Measurements from ENCODE around the gene KLK1. TPM values are rescaled to one million over a fixed set of nuclear protein-coding genes. Genes with fewer than 3 reads are reported as not detected.

The KLK1 gene
- total RNA-seq, 1 experiment from 2014 or later: not detected

GRCh38 chr19:50836543-50837195 lies 13.1 kb upstream of the KLK1 start:
- no peak for DNase-seq (ENCODE audit: low read depth)

GRCh38 chr19:50835785-50836542 lies 12.4 kb upstream of the KLK1 start:
- DNase-seq (ENCODE audit: low read depth): peak; percentile 28

DNA sequence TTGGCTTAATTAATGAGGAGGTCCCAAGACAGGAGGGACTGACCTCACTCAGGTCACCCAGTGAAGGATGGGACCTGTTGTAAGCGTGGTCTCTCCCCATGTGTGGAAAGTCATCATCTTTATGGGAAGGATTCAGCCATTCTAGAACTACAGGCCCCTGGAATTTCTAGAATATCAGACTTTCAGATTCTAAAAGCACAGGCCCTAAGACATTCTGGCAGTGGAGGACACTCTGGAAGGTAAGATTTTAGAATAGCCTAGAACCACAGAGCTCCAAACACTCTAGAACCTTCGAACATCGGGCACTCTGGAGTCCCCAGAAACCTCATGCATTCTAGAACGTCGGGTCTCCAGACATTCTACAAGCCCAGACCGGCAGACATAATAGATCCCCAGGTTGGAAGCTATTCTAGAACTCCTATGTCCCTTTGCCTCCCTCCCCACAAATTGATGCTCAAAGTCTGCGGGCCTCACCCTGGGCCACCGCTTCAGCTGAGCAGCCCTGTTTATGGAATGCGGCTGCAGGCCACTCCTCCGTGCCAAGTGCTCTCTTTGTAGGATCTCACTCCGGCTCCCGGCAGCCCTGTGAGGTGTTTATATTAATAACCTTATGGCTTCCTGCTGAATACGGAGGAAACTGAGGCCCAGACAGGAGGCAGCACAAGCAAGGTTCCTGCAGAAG lies 11.7 kb upstream of the KLK1 start:
- no peak for DNase-seq (ENCODE audit: low read depth)

GRCh38 chr19:50833802-50834167 lies 10.2 kb upstream of the KLK1 start:
- no peak for DNase-seq (ENCODE audit: low read depth)

DNA sequence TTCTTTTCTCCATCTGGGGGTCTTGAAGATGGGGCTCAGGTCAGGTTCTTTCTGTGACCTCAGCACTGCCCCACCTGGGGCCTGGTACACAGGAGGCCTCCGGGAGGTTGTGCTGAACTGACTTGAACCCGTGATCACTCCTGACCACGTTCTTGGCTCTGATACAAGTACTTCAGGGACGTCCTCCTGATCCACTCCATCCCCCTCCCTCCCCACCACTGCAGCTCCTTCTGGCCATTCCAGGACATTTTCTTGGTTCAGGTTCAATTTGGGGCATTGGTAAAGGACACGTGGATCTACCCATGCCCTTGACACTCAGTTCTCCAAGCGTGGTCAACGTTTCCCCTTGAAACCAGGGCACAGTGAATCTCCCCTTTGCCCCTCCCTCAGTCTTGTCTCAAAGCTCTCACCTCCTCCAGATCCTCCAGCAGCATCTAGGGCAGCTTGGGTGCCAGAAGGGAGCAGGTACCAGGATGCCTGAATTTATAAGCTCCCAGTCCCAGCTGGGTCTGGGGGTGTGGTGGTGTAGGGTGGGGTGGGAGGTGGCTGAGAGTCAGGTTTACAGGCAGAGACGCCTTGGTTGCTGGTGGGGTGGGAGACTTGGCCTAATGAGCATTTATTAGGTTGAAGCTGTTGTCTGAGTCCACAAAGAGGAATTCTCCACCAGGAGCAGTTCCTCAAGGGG lies 9.7 kb upstream of the KLK1 start, which contains the start of gene KLK15:
Gene KLK15, minus strand, starts transcription at position 458 of the 685 bp plus-strand sequence. CDS start 2,082 bp downstream, outside the sequence.
- DNase-seq (ENCODE audit: low read depth): no peak

DNA sequence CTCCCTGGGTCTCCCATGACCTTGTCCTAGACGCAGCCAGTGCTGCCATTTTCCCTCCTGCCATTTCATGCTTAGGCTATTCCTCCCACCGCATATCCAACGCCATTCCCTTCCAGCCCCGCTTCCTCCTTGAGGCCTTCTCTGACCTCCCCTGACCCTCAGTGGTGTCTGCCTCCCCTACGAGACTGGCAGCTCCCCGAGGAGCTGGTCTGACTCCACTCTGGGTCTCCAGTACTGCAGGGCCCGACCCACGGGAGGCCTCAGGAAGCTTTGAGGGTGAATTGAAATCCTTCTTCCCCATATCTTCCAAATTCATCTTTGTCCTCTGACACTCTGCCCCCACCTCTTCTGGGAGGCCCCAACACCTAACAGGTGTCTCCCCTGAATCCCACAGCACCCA lies 9.1 kb upstream of the KLK1 start:
- no peak for DNase-seq (ENCODE audit: low read depth)

GRCh38 chr19:50831026-50831396 lies 7.4 kb upstream of the KLK1 start:
- DNase-seq (ENCODE audit: low read depth): no peak

DNA sequence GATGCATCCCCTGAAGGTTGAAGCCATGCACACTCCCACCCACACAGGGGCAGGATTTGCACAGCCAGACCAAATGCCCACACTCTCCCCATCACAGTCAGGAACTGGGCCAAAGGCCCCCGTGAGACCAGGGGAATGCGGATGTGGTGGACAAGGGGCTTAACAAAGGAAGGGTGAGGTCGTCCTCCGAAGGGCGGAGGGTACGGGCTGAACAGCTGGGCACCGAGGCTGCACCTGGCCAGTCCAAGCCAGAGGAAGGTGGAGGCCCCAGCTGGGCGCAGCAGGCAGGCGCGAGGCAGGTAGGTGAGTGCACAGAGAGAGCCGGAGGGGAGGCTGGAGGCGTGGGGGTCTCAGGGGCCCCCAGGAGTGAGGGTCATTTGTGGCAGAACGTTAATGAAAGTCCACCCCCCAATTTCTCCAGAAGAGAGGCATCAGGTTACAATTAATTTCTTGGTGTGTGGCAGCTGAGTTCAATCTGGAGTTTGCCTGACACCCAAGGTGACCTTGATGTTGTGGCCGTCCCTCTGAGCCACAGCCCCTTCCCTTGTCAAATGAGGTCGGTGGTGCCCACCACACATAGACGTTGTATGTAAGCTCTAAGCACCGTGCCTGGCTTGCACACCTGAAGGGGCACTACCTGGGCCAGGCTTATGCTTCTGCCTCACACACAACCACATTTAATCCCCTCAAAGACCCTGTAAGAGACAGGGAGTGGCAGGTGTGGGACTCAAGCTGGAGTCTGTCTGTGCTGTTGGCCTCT lies 6.9 kb upstream of the KLK1 start:
- DNase-seq (ENCODE audit: low read depth): no peak

- DNase-seq (ENCODE audit: low read depth): no peak
Measured at GRCh38 chr19:50829801-50830200, 6.2 kb upstream of the KLK1 start.

DNA sequence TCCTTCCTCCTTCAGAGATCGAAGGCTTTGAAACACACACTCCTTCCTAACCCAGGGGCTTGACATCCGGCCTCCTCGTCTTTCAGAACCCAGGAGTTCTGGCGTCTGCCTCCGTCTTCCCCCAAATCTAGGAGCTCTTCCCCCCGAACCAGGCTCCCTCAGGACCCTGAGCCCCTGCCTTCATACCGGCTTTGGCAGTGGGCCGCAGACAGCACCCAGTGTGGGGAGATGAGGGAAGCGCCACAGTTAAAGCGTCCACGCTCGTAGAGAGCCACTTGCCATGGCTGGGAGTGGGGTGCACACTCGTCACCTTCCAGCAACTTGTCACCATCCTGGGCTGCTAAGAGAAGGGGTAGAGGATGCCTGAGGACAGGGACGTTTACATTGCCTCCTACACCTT lies 3.9 kb upstream of the KLK1 start:
- DNase-seq (ENCODE audit: low read depth): no peak

GRCh38 chr19:50826492-50827240 lies 3.1 kb upstream of the KLK1 start:
- DNase-seq (ENCODE audit: low read depth): no peak

DNA sequence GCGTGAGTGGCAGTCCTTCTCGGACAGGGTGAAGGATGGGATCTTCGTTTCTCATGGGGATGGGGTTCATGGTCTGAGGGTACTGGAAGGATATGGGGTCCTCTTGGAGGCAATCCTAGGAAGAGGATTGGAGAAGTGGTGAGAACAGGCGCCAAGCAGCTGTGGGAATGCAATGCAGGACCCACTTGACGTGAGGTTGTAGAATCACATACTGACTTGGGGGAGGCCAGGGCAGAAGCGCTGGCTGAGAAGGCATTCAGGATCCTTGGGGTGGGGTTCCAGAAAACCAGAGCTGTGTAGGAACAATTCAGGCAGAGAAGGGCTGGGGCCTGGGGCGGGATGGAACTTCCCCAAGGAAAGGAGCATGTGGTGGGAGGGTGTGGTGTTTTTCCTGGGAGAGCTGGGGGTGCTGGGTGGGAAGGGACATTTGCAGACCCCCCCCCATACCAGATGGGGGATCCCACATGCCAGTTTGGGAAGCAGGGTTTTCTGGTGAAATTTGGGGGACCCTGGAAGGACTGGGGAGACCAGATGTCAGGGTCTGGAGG lies 852 bp downstream of the KLK1 start:
- no peak for DNase-seq (ENCODE audit: low read depth)

- no peak for DNase-seq (ENCODE audit: low read depth)
Measured at GRCh38 chr19:50821622-50822021, 2.0 kb downstream of the KLK1 start.

DNA sequence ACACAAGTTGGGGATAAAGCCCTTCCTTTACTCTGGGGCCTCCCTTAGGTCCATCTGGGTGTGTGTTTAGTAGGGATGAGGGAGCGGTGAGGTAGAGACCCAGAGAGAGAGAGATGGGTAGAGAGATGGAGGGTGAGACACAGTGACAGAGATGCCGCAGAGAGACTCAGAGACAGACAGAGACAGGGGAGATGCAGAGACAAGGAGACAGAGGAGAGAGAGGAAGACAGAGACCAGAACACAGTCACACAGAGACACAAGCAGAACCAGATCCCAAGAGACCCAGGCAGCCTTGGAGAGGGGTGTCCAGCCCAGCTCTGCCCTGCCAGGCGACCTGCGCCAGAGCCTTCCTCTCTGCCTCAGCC lies 2.4 kb downstream of the KLK1 start:
- DNase-seq (ENCODE audit: low read depth): no peak

DNA sequence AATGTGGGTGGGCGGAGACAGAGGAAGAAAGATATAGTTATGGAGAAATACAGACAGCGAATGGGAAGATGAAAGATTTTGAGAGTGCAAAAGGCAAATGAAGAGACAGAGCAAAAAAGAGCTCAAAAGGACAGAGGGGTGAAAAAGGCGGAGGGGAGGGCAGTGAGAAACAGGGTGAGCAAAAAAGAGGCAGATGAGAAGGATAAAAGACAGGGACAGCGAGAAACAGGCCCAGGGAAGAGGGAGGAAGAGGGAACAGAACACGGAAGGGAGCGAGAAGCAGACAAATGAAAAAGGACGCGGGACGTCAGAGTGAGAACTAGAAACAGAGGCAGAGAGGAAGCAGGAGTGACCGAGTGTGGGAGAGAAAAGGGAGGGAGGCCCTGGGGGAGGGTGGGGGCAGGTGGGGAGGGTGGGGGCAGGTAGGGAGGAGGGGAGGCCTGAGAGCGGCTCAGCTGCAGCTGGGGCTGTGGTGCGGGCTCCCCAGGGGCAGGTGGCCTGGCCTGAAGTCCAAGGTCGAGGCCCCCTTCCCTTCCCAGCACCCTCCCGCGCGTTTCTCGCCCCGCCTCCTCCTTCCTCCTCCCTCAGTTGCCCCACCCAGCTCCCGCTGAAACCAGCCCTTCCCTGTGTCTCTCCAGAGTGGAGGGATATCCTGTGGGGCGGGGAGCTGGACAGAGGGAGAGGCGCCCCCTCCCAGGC lies 2.9 kb downstream of the KLK1 start:
- DNase-seq (ENCODE audit: low read depth): no peak

DNA sequence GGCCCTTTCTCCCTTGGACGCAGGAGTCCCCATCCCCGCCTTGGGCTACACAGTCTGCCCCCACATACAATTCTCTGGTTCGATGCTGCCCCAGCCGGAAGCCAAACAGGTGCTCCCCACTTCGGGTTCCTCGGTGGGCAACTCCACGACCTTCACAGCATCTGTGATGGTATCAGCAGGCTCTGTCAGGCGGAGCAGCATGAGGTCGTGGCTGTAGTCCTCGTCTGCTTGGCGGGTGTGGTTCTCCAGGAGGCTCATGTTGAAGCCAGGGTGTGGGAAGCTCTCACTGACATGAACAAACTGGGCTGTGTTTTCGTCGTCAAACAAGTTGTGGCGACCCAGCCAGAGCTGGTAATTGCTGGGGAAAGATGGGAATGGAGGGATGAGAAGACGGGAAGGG lies 3.5 kb downstream of the KLK1 start:
- no peak for DNase-seq (ENCODE audit: low read depth)

- DNase-seq (ENCODE audit: low read depth): no peak
Measured at GRCh38 chr19:50819636-50820035, 4.0 kb downstream of the KLK1 start.

DNA sequence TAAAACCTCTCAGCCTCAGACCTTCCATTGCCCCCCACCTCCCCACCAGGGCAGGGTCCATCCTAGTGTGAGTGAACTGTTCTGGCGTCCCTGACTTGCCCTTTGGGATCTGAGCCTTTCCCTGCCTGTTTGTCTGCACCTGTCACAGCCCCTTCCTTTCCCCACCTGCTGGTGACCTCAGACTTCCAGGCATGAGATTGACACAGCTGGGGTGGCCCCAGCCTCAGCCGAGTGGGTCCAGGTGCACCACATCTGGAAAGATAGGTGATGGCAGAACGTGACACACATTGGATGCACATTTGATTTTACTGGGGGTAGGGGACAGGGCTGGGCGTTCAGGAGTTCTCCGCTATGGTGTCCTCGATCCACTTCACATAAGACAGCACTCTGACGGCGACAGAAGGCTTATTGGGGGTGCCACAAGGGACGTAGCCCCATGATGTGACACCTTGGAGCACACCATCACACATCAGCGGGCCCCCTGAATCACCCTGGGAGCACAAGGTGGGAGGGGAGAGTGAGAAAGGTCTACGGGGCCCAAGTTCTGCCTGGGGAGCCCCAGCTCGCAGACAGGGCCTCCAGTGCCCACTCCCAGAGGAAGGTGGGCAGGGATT lies 4.6 kb downstream of the KLK1 start:
- no peak for DNase-seq (ENCODE audit: low read depth)
